GM23248 (cell line): ENCODE measurements around the gene ZDHHC14.

Source experiments
- EZH2 ChIP-seq: fragments of 200-600 bp; sonication (generic); IDR thresholded peaks from 2 replicates; pipeline ENCODE4 v1.6.1; 2018; ENCODE audit warnings: antibody characterized with exemption, mild to moderate bottlenecking; ENCODE audit not compliant: insufficient read depth, poor library complexity, severe bottlenecking
- EZH2phosphoT487 ChIP-seq: fragments of 200-600 bp; sonication (generic); IDR thresholded peaks from 2 replicates; pipeline ENCODE4 v1.6.1; 2018; ENCODE audit warnings: antibody characterized with exemption, moderate library complexity, mild to moderate bottlenecking, low read depth; ENCODE audit not compliant: insufficient read depth

GRCh38 chr6:157385482-157385881 is 4.5 kb downstream of the ZDHHC14 start:
- TF ChIP-seq EZH2: no peak
- no peak for TF ChIP-seq EZH2phosphoT487
